Anterior cingulate cortex (tissue), 58 donors: ENCODE measurements around the gene NOC2L.

Experiments used
- DNase-seq, 58 donors: peaks; one replicate each; lab custom pipeline; 2025; lab: John Stamatoyannopoulos, UW

NOC2L gene

GRCh38 chr1:934991-935750, 23.9 kb downstream of the NOC2L start:
- peak in 1 of 58 donors; percentile 26 for DNase-seq

- DNase-seq: no peak
These were observed 25.5 kb downstream of the NOC2L start for GRCh38 chr1:933603-933940.

DNA sequence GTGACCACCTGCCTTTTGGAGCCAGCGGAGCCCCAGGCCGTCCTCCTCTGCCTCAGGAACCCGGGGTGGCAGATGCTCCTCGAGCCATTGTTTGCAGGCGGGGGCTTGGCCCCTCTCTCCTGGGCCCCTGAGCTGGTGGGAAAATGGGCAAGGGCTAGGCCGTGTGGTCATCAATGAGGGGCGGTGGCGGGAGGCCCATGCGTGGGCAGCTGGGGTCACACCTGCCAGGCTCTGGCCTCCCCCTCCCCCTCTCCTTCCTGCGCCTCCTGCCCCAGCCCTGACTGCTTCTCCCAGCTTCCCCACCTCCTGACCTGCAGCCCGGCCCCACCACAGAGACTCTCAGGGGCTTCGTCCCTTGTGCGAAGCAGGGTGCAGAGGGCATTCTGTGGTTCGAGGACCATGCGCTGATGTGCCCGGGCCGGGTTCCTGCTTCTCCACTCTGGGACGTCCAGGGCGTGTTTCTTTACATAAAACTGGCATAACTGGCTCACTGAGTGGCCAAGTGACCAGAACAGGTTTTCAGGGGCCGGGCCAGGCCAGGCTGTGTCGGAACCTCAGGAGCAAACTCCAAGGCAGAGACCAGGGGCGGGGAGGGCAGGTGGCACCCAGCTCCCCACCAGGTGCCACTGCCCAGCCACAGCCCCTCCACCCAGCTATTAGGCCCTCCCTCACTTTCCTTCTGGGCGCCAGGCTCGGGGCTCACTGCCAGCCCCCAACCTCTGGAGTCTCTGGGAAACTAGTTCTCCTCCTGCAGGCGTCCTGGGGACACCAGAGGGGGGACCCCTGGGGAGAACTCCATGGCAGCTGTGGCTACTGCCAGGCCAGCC, 26.1 kb downstream of the NOC2L start:
- no peak for DNase-seq

GRCh38 chr1:932173-932510, 26.9 kb downstream of the NOC2L start:
- DNase-seq: no peak

GRCh38 chr1:931380-932172, 27.5 kb downstream of the NOC2L start:
- no peak for DNase-seq

- DNase-seq: no peak
These were observed 28.4 kb downstream of the NOC2L start for GRCh38 chr1:930633-931138.

DNA sequence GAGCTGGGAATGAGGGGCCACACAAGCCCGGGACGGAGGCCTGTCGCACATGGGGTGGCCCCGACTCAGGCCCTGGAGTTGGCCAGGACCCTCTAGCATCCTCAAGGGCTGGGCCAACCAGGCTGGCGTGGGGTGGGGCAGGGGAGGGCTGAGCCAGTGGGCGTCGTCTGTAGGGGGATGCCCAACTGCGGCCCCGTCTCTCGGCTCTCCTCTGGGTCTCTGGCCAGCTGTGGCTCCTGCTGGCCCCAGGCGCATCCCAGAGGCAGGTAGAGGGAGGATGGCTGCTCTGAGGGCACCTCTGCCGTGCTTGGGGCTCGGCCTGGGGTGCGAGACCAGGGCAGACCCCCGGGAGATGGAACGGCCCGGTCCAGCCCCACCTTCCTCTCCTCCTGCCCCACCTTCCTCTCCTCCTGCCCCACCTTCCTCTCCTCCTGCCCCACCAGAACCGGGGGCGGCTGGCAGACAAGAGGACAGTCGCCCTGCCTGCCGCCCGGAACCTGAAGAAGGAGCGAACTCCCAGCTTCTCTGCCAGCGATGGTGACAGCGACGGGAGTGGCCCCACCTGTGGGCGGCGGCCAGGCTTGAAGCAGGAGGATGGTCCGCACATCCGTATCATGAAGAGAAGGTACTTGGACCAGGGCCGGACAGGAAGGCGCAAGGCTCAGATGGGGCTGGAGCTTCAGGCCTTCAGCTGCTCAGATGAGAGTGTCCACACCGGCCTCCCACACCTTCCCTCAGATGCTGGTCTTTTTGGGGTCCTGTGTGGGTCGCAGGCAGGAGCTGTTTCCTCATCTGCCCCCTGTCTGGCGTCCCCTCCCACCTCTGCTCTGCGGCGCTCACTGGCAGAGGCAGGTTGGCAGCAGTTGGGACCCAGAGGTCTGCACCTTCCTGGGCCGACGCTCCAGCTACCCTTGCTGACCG, 29.1 kb downstream of the NOC2L start:
- no peak for DNase-seq

GRCh38 chr1:928825-929661, 30.0 kb downstream of the NOC2L start:
- no peak for DNase-seq

- DNase-seq: no peak
These were observed 31.3 kb downstream of the NOC2L start for GRCh38 chr1:927748-928147.

- no peak for DNase-seq
These were observed 31.8 kb downstream of the NOC2L start for GRCh38 chr1:927234-927633.

DNA sequence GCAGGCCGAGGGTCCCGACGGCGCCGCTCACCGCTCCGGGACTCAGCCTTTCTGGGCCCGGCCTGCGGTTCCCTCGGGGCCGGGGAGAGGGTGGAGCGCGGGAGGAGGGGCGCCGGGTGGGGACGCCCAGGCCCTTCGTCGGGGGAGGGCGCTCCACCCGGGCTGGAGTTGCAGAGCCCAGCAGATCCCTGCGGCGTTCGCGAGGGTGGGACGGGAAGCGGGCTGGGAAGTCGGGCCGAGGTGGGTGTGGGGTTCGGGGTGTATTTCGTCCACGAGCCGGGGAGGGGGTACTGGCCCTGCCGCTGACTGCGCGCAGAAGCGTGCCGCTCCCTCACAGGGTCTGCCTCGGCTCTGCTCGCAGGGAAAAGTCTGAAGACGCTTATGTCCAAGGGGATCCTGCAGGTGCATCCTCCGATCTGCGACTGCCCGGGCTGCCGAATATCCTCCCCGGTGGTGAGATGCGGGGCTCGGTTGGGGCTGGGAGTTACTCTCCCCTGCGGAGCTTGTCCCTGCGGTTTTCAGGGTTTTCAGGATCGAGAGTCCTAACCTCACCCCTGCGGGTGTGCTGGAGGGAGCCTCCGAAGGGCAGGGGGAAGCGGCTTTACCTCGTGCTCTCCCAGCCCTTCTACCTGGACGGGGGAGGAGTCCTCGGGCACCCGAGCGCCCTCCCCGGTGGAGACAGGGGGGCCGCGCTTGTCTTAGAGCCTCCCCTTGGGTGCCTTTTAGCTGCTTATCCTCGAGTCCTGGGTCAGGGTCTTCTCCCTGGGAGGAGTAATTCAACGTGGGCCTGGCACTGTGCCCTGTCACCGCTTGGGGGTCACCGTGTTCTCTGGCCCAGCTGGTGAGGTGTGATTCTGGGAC, 33.3 kb downstream of the NOC2L start:
- DNase-seq: no peak

DNA sequence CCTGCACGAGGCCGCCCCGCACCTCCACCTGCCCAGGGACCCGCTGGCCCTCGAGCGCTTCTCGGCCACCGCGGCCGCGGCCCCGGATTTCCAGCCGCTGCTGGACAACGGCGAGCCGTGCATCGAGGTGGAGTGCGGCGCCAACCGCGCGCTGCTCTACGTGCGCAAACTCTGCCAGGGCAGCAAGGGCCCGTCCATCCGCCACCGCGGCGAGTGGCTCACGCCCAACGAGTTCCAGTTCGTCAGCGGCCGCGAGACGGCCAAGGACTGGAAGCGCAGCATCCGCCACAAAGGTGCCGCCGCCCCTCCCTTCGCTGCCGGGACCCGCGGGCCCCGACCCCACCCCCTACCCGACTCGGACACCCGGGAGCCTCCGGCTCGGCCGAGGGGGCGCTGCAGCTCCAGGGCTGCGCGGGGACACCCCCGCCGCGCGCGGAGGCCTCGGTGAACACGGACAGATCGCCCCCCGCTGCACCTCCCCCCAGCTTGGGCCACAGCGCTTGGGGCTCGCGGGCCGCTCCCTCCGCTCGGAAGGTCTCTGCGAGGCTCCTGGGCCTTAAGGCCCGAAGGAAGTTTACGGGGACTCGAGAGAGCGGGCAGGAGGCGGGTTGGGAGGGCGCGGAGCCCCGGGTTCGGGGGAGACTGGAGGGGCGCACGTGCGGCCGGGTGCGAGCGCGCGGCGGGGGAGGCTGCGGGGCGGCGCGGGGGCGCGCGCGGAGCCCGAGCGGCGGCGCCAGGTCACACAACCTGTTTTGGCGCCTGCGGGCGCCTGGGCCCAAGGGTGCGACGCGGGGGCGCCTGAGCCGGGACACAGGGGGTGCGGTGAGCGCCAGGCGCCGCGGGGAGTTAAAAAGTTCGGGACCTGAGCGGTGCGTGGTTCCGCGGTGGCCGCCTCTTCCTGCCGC, 34.1 kb downstream of the NOC2L start:
- DNase-seq: no peak

DNA sequence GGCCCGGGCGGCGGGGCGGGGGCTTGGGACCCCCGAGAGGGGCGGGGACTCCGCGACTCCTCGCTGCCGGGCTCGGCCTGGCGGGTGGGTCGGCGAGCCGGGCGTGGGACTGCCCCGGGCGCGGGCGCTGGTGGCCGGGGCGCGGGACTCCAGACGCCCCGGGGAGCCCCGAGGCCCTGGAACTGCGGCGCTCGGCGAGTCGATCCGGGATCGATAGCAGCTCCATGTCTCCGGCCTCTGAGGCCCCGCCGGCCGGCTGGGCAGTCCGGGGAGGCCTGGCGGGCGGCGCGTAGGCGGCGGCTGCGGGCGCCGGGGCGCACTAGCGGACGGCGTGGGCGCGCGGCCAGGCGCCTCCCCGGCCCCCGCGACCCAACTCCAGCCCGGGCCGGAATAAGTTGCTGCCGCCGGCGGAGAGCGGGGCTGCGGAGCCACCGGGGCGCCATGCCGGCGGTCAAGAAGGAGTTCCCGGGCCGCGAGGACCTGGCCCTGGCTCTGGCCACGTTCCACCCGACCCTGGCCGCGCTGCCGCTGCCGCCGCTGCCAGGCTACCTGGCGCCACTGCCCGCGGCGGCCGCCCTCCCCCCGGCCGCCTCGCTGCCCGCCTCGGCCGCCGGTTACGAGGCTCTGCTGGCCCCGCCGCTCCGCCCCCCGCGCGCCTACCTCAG, 34.9 kb downstream of the NOC2L start:
- no peak for DNase-seq

DNA sequence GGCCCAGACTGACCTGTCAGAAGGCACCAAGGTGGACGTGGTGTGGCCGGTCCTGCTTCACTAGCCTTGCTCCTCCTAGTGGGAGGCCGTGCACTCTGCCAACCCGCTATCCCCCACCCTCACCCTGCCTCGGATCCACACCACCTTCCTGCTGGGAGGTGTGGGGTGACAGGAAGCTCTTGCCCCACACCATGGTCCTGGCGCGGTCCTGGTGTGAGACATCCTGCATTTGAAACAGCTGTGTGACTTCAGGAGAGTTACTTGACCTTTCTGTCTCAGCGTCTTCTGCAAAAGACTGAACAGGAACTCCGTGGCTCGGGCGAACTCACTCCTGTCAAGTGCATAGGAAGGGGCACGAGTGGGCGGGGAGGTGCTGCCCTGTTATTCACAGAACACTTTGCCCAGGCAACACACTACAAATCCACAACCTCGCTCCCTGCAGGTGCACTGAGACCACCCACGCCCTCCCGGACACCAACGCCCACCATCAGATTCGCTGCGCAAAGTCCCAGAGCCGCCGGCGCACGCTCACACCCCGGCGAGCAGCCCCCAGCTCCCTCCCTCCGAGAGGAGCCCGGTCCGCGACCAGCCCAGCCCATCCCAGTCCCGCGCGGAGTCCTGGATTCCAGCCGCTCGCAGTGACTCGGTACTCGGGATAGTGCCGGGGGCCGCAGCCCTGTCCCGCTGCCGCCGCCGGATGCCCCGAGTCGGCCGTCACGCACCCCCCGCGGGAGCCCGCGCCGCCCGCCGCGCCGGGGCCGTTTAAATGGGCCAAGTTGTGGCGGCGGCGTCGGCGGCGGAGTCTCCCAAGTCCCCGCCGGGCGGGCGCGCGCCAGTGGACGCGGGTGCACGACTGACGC, 35.7 kb downstream of the NOC2L start, which contains the start of gene SAMD11:
SAMD11 (plus strand) TSS at position 793 of the 860 bp plus-strand sequence. CDS start 509 bp downstream, outside the sequence.
- DNase-seq: peak in 54 of 58 donors; percentile 6 to 86 (median 50)
